ENCODE data around the gene NPY4R.
"Not testable (repeated sequence)": the region's sequence is repeated elsewhere in the genome, so short reads cannot be mapped to it uniquely, and the experiment has no call there.

NPY4R gene

DNA sequence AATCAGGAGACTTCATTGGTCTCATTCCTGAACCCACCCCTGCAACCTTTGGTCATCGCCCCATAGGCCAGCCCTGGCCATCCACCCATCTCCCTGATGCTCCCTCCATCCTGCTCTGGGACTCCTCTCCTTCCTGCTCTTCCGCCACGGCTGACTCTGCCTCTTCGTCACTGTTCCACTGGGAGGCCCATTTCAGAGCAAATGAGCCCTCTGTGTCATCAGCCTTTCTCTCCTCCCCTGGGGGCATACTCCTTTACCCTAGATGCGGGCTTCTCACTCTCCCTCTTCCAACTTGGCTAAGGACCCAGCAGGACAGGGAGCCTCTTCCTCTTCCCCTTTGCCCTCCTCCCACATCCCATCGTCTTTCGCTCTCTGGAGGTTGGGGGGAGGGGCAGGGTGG, 47.5 kb downstream of the NPY4R start:
- not testable (repeated sequence) for H3K4me3 ChIP-seq (ENCODE audit: low read depth, low read length); DNase-seq (ENCODE audit: low read depth)

DNA sequence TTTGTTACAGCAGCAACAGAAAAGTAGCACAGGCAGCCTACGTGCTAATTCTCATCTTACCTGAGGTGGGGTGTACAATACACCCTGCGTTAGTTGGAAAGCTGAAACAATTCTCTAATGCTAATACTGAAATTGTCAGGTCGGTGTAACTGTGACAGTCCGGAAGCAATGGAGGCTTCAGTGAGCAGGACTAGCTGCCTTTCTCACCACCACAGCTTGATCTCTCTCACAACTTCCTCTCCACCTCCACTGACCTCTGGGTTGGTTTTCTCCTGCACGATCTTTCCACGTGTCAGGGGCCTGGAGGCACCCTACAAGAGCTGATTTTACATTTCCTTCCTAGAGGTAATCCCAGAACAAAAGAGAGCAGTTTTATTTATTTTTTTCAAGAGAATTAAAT, 50.5 kb downstream of the NPY4R start:
- peak; percentile 35 for DNase-seq (ENCODE audit: low read depth)
- H3K4me3 ChIP-seq (ENCODE audit: low read depth, low read length), result not testable (repeated sequence)

DNA sequence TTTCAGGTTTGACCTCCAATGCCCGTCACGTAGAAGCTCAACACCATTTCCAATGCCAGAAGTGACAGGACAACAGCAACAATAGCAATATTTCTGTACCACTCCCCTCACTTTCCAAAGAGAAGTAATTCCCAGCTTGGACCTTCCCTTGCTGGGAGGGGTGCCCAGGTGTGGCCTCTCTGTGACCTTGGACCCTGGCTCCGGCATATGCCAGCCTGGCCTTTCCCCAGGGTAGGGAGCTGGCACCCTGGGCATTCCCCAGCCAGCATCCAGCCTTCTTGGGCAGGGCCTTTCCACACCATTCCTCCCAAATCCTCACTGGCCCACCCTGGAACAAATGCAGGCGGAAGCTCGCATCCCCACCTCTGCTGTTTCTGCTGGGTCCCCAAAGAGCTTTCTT, 53.1 kb downstream of the NPY4R start:
- not testable (repeated sequence) for H3K4me3 ChIP-seq (ENCODE audit: low read depth, low read length); DNase-seq (ENCODE audit: low read depth)

DNA sequence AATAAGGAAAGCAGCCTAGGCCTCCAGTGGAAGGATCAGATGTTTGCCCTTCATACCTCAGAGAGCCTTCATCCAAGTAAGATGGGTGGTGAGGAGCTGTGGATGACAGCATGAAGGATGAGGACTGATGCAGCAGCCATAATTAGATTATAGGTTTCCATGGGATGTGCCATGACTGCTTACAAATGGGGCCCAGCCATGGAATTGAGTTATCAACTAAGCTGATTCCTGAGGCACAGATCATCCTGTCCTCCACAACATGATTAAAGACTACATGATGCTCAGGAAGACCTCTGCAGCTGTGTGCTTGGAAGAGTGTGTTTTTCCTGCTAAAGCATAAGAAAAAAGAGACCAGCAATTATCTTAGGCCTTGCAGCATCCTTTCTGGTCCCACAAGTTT, 54.6 kb downstream of the NPY4R start:
- H3K4me3 ChIP-seq (ENCODE audit: low read depth, low read length); DNase-seq (ENCODE audit: low read depth): not testable (repeated sequence)
